22Rv1 (cell line): ENCODE data around the gene CHIT1.

Experiments
- H3K27ac ChIP-seq: fragments of 450-650 bp; 2 replicates; pipeline ENCODE4 v1.5.1; 2017
- CTCF ChIP-seq: fragments of 450-650 bp; IDR thresholded peaks from 2 replicates; pipeline ENCODE4 v1.5.1; 2017; ENCODE audit warnings: mild to moderate bottlenecking
- ZFX ChIP-seq: fragments of 450-650 bp; IDR thresholded peaks from 2 replicates; pipeline ENCODE4 v1.6.1; 2017; ENCODE audit warnings: antibody characterized with exemption, borderline replicate concordance

Gene CHIT1

DNA sequence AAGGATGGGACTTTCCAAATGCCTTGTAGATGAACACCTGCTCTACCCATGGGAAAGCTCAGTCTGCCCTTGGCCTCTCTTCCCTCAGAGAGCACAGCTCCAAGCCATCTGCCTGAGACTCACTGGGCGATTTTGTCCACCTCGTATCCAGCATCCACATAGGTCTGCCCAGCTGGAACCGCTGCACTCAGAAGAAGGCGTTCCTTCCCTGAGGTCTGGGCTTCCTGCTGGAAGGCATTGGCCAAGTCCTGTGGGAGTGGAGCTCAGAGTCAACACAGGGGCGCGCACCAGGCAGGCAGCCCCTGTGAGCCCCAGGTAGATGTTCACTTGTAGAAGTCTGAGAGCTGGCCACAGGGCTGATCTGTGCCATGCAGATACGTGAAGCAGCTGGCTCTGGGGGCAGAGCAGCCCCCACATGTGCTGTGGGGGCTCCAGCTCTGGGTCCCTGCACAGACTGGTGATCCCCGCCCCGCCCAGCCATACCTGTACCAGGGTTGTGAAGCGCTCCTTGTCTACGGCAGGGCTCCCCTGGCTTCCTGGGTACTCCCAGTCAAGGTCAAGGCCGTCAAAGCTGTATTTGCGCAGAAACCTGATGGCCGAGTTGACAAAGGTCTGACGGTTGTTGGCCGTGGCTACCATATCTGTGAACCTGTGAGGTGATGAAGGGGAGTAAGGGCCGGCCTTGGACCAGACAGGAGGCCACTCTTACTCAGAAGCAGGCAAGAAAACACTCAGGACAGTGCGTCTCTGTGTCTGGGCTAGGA lies 6.3 kb downstream of the CHIT1 start:
- TF ChIP-seq CTCF (no peak), ZFX (no peak)
- no peak overlapping the region for H3K27ac ChIP-seq

DNA sequence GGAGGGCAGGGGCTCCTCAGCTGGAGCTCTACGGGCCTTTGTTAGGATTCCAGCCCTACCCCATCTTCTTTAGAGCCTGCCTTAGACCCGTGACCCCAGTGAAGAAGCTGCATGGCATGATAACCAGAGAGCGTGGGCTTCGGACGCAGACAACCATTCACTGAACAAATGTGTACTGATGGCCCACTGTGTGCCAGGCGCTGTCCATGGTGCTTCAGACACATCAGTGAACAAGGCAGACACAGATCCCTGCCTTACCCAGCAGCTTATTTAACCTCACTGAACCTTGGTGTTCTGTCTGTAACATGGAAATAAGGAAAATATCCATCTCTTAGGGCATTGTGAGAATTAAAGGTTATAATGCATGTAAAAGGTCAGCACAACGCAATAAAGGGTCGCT lies 9.5 kb downstream of the CHIT1 start:
- TF ChIP-seq ZFX = no peak
- no peak for TF ChIP-seq CTCF
- no peak overlapping the region for H3K27ac ChIP-seq

GRCh38 chr1:203219171-203219570 lies 10.3 kb downstream of the CHIT1 start:
- TF ChIP-seq CTCF (no peak), ZFX (no peak)
- no peak overlapping the region for H3K27ac ChIP-seq

DNA sequence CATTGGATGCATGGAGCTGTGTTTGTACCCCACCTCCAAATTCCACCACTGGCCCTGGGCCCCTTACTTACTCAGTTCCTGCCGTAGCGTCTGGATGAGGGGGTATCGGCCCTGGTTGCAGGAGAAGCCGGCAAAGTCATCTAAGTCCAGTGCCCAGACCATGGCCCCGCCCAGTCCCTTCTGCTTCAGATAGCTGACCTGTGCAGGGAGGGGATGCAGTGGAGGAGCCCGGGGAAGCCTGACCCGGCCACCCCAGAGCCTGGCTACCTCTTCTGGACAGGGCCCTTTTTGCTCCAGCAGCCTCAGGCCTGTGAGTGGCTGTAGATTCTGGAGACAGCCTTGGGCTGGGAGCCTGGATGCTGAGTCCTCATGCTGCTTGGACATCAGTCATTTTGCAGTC lies 11.8 kb downstream of the CHIT1 start:
- no peak overlapping the region for H3K27ac ChIP-seq
- TF ChIP-seq ZFX (no peak), CTCF (no peak)

GRCh38 chr1:203217139-203217655 lies 12.3 kb downstream of the CHIT1 start:
- TF ChIP-seq CTCF = no peak
- no peak for TF ChIP-seq ZFX
- no peak overlapping the region for H3K27ac ChIP-seq

DNA sequence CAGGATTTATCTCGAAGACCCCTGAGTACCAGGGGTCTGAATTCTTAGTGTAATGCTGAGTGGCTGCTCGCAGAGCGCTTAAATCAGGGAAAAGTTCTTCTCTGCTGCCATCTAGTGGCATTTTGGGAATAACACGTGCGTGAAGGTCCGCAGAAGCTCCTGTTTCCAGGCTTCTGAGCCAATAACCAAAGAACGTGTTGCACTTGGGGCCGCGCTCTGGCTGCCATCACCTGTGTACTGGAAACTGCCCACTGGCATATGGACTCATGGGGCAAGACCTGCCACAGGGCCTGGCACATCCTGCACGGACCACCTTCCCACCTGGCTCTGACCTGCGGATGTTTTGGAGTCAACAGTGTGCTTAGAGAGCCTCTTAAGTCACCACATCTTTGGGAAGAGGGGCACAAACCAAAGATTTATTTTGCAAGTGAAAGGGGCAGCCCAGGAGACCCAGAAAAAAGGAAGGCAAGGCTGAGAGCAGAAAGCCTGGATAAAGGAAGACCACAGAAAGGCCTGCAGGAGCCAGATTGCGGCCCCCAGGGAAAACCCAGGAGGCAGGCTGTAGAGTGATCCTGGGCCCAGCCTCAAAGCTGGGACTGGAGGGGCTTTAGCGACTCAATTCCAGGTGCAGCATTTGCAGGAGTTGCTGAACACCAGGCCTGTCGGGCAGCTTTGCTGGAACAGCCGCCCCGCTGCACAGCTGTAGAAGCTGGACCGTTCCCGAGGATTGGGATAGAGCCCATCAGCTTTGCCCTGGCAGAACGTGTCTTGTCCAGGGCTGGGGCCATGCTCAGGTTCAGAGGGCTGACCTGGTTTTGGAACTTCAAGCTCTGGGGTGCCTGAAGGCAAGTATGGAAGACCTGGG lies 13.0 kb downstream of the CHIT1 start:
- no peak overlapping the region for H3K27ac ChIP-seq
- TF ChIP-seq ZFX = no peak
- TF ChIP-seq CTCF = peak; percentile 89

DNA sequence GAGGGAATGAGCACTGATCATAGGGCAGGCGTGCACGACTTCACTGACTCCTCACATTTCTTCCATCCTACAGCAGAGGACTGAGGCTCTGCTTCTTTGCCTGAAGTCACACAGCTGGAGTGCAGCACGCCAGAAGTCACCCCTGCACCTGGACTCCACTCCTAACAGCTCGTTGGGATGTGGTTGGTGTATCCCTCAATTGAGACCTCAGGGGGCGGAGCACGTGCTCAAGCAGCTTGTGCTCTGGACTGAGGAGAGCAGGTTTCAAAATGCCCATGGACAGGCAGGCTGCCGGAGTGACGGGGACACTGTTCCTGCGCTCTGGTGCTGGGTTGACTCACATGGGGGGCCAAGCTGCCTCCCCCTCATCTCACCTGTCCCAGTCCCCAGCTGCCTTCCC lies 13.9 kb downstream of the CHIT1 start:
- no peak overlapping the region for H3K27ac ChIP-seq
- TF ChIP-seq ZFX (no peak), CTCF (no peak)
